Measurements from ENCODE around the gene PLEKHA6.

GRCh38 chr1:204222764-204223055 lies 137.0 kb downstream of the PLEKHA6 start:
- TF ChIP-seq CTCF (IDR thresholded peaks at IDR 0.05 in 4 of 5, conservative IDR thresholded peaks at IDR 0.05 in 1 of 5), result no peak
- no peak for TF ChIP-seq POLR2A (IDR thresholded peaks at IDR 0.05)
